Natural killer cell (primary cell): Measurements from ENCODE around the gene AGPAT3. TPM values are rescaled to one million over a fixed set of nuclear protein-coding genes. Genes with fewer than 3 reads are reported as not detected.

Experiments
- ATAC-seq, 3 donors: fragments of 150-1000 bp in 2 of 3; fragments of 200-7000 bp in 1 of 3; cut with Tn5 transposase; 1 replicate in 1 of 3; 2 replicates in 2 of 3; pipeline ENCODE4 v1.10.0; 2021; ENCODE audit warnings: mild to moderate bottlenecking in 2 of 3, moderate library complexity in 2 of 3
- DNase-seq, 2 donors: peaks; one replicate each; pipeline versions ENCODE4 v3.0.0 to v3.0.0-alpha.2; 2013 to 2021; ENCODE audit warnings: mixed read lengths in 1 of 2
- H3K27ac ChIP-seq: one replicate; pipeline ENCODE4 v1.5.1; 2013; ENCODE audit warnings: mild to moderate bottlenecking, low read length
- H3K27me3 ChIP-seq: one replicate; pipeline ENCODE4 v1.6.1; 2013; ENCODE audit warnings: low read length; ENCODE audit not compliant: control insufficient read depth, insufficient read depth
- H3K36me3 ChIP-seq: one replicate; pipeline ENCODE4 v1.6.1; 2013; ENCODE audit warnings: low read length; ENCODE audit not compliant: control insufficient read depth, insufficient read depth
- H3K4me1 ChIP-seq: one replicate; pipeline ENCODE4 v1.6.1; 2013; ENCODE audit warnings: low read length; ENCODE audit not compliant: control insufficient read depth, insufficient read depth
- H3K4me3 ChIP-seq: one replicate; pipeline ENCODE4 v1.5.1; 2013; ENCODE audit warnings: low read length
- H3K9me3 ChIP-seq: one replicate; pipeline ENCODE4 v1.6.1; 2013; ENCODE audit warnings: low read length; ENCODE audit not compliant: control insufficient read depth, insufficient read depth
- H3K27ac Mint-ChIP-seq, 2 donors: one replicate each; pipeline ENCODE4 v1.8.0; 2022; ENCODE audit warnings: mild to moderate bottlenecking in 2 of 2, mixed read lengths in 2 of 2, moderate library complexity in 1 of 2
- H3K27me3 Mint-ChIP-seq, 2 donors: one replicate each; pipeline ENCODE4 v1.8.0; 2022; ENCODE audit warnings: low read depth in 2 of 2, mixed read lengths in 2 of 2
- H3K36me3 Mint-ChIP-seq: one replicate; pipeline ENCODE4 v1.8.0; 2022; ENCODE audit warnings: mixed read lengths
- H3K4me1 Mint-ChIP-seq, 2 donors: one replicate each; pipeline ENCODE4 v1.8.0; 2022; ENCODE audit warnings: mixed read lengths in 2 of 2
- H3K4me3 Mint-ChIP-seq: one replicate; pipeline ENCODE4 v1.8.0; 2022; ENCODE audit warnings: mild to moderate bottlenecking, moderate library complexity, mixed read lengths
- H3K9me3 Mint-ChIP-seq, 2 donors: one replicate each; pipeline ENCODE4 v1.8.0; 2022; ENCODE audit warnings: mixed read lengths in 2 of 2
- CTCF ChIP-seq: fragments of 200-600 bp; IDR thresholded peaks from one replicate; pipeline ENCODE4 v1.8.0; 2022; ENCODE audit warnings: antibody characterized with exemption
- WGBS: methylation state at CpG from one replicate; pipeline ENCODE4 v1.1.7; 2013; ENCODE audit warnings: missing lambda C conversion rate; ENCODE audit not compliant: insufficient coverage; 5-methylcytosine and 5-hydroxymethylcytosine counted together
- intact Hi-C: fragments of 100-400 bp; cut with micrococcal nuclease; formaldehyde crosslinking; loops from one replicate; pipeline ENCODE4 v1.14.2; 2022
- total RNA-seq, 4 donors: library from RNA; stranded (reverse); fragments of 120-200 nt in 1 of 4; gene quantifications; one replicate each; pipeline versions ENCODE4 v1.2.3 to v1.2.4, GENCODE V29; 2013 to 2022

The AGPAT3 gene
- total RNA-seq, 3 donors from 2014 or later (not counting 1 experiment from before 2014, with no cell fraction given), result 39.5 to 45.7 (median 42.3) TPM

DNA sequence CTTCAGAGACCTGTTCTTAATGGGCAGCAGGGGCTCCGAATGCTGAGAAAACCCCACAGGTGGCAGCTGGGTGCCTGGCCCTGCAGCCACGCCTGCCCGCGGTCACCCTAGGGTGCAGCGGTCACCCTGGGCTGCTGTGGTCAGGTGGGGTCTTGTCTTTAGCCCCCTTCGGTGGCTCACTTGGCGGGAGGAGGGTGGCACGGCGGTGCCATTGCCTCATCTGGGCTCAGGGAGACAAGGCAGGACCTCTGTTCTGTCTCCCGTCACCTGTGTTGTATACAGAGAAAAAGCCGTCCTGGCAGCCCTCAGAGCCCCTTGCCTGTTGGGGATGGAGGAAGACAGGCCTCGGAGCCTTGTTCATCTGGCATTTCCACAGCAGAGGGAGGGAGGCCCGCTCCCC, 77.6 kb downstream of the AGPAT3 start:
- Histone ChIP-seq H3K4me1 (peaks cover 12% of the 10 kb centered on the region), H3K27me3 (no peaks in the 10 kb centered on the region), H3K4me3 (no peak overlapping the region), H3K27ac (no peak overlapping the region), H3K9me3 (no peaks in the 10 kb centered on the region), H3K36me3 (no peaks in the 10 kb centered on the region)
- Mint-ChIP-seq H3K4me3 (no peak overlapping the region), H3K27me3 (no peaks in the 10 kb centered on the region), H3K36me3 (no peaks in the 10 kb centered on the region), H3K9me3 (no peaks in the 10 kb centered on the region), H3K27ac (no peak overlapping the region), H3K4me1 (peaks cover 13 to 16% of the 10 kb centered on the region in 2 donors)
- no peak for TF ChIP-seq CTCF
- 97% methylated on average over 13 of the region's 13 CpGs for WGBS
- ATAC-seq (no peak), DNase-seq (no peak)
- intact Hi-C loops, result no loop called here

GRCh38 chr21:43943512-43944077, 78.6 kb downstream of the AGPAT3 start:
- no peak overlapping the region for H3K27ac ChIP-seq
- DNase-seq (no peak), ATAC-seq (no peak)
- Mint-ChIP-seq H3K27me3 (no peaks in the 10 kb centered on the region), H3K9me3 (no peaks in the 10 kb centered on the region), H3K4me3 (no peak overlapping the region), H3K27ac (no peak overlapping the region), H3K4me1 (peaks cover 8 to 10% of the 10 kb centered on the region in 2 donors), H3K36me3 (no peaks in the 10 kb centered on the region)
- intact Hi-C loops, result no loop called here
- no peak overlapping the region for H3K4me3 ChIP-seq
- no peak for TF ChIP-seq CTCF
- H3K4me1 ChIP-seq, result peaks cover 8% of the 10 kb centered on the region
- H3K27me3 ChIP-seq, result no peaks in the 10 kb centered on the region
- 94% methylated on average over 30 of the region's 30 CpGs for WGBS
- H3K9me3 ChIP-seq, result no peaks in the 10 kb centered on the region
- H3K36me3 ChIP-seq, result no peaks in the 10 kb centered on the region

DNA sequence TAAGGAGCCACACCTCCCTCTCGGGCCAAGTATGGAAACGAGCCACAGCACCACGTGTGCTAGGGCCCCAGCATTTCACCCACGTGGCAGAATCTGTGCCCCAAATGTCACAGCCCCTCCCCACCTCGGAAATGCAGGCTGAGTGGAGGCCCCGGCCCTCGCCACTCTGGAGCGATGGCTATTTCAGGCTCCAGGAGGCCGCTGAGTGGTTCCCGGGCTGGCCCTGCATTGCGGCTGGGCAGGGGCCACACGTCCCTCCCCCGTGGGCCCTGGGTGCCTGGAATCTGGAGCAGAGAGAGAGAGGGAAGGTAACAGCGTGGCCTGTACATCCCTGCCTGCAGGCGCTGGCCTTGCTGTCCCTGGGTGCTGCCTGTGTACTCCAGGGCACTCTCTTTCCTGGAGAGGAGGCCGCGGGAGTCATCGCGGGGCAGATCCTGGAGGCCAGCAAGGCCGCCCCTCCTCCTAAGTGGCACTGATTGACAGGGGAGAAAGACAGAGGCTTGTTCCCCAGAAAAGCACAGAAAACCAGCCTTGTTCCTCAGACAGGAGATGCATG, 79.1 kb downstream of the AGPAT3 start:
- Histone ChIP-seq H3K4me1 (peaks cover 4% of the 10 kb centered on the region), H3K4me3 (no peak overlapping the region), H3K27me3 (no peaks in the 10 kb centered on the region), H3K36me3 (no peaks in the 10 kb centered on the region), H3K9me3 (peaks cover 1% of the 10 kb centered on the region), H3K27ac (no peak overlapping the region)
- intact Hi-C loops, result no loop called here
- H3K4me1 Mint-ChIP-seq, result peaks cover 4% of the 10 kb centered on the region in 2 donors
- H3K9me3 Mint-ChIP-seq, result no peaks in the 10 kb centered on the region
- no peak for ATAC-seq
- WGBS, result 89% methylated on average over 20 of the region's 20 CpGs
- H3K36me3 Mint-ChIP-seq, result no peaks in the 10 kb centered on the region
- H3K4me3 Mint-ChIP-seq, result no peak overlapping the region
- no peak overlapping the region for H3K27ac Mint-ChIP-seq
- DNase-seq, result no peak
- no peak for TF ChIP-seq CTCF
- H3K27me3 Mint-ChIP-seq, result no peaks in the 10 kb centered on the region

DNA sequence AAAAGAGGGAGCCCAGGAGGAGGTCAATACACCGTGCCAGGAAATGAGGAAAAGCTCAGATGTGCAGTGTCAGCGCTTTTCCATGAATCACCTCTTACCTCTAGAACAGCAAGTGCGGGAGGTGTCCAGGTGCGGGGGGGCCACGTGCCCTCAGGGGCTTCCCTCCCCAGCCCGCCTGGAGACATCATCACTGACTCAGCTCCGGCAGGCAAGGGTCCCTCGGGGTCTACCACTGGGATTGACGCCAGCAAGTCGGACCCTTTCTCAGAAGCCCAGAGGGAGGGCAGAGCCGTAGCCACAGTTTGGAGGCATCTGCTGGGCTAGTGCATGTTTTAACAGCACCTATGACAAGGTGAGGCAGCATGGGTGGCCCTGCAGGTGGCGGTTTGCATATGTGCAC, 79.7 kb downstream of the AGPAT3 start:
- Mint-ChIP-seq H3K9me3 (no peaks in the 10 kb centered on the region), H3K4me1 (peaks cover 6% of the 10 kb centered on the region in 2 donors)
- intact Hi-C loops, result no loop called here

More for the DNA sequence above, 79.7 kb downstream of the AGPAT3 start:
- Mint-ChIP-seq H3K27me3 (no peaks in the 10 kb centered on the region), H3K4me3 (no peak overlapping the region), H3K27ac (no peak overlapping the region), H3K36me3 (no peaks in the 10 kb centered on the region)
- Histone ChIP-seq H3K27ac (no peak overlapping the region), H3K4me3 (no peak overlapping the region), H3K36me3 (no peaks in the 10 kb centered on the region), H3K9me3 (peaks cover 7% of the 10 kb centered on the region), H3K4me1 (peaks cover 7% of the 10 kb centered on the region), H3K27me3 (no peaks in the 10 kb centered on the region)
- DNase-seq, result no peak
- no peak for ATAC-seq
- WGBS, result 95% methylated on average over 12 of the region's 12 CpGs
- no peak for TF ChIP-seq CTCF
